HG03460 (cell line): Measurements from ENCODE around the gene SCN4A.

Source experiments
- ATAC-seq: cut with Tn5 transposase; IDR thresholded peaks from one replicate; pipeline ENCODE4 v1.9.1; 2021; ENCODE audit not compliant: unreplicated experiment

Gene SCN4A

DNA sequence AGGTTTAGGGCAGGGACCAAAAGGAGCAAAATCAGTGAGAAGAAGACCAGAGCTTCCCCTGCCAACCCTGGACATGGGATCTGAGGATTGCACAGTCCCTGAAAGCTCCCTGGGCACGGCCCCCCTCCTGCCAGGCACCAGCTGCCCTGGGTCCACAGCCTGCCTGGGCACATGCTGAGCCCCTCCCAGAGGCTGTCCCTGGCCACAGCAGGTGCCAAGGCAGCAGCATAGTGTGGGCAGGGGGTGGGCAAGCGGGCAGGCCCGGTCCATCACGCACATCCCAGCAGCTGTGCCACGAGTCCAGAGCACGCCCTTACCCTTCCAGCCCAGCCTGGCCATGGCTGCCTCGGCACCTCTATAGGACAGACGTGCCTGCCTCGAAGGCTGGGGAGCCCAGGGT lies 12.7 kb downstream of the SCN4A start:
- ATAC-seq: no peak

- ATAC-seq: no peak
Observed at GRCh38 chr17:63956296-63956920, 16.3 kb downstream of the SCN4A start.

DNA sequence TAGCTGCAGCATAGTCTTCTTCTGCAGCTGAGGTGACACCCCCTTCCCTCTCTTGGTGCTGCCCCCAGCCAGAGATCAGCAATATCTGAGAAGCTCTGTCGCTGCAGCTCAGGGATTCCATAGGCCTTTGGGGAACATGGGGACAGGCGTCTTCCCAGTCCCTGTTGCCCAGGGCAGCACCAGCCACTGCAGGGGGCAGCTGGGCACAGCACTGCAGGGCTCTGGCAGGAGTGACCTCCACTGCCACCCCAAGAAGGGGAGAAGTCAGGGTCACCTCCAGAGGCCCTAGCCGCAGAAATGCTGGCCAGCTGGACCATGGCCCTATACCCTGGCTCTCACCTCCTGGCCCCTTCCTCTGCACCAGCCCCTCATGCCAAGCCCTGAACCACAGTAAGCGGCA lies 16.9 kb downstream of the SCN4A start:
- no peak for ATAC-seq

GRCh38 chr17:63955232-63955631 lies 17.5 kb downstream of the SCN4A start:
- no peak for ATAC-seq

GRCh38 chr17:63954402-63955063 lies 18.2 kb downstream of the SCN4A start:
- peak; percentile 59 for ATAC-seq

GRCh38 chr17:63950940-63951907 lies 21.5 kb downstream of the SCN4A start:
- no peak for ATAC-seq

- ATAC-seq: no peak
Observed at GRCh38 chr17:63949576-63950250, 23.0 kb downstream of the SCN4A start.

DNA sequence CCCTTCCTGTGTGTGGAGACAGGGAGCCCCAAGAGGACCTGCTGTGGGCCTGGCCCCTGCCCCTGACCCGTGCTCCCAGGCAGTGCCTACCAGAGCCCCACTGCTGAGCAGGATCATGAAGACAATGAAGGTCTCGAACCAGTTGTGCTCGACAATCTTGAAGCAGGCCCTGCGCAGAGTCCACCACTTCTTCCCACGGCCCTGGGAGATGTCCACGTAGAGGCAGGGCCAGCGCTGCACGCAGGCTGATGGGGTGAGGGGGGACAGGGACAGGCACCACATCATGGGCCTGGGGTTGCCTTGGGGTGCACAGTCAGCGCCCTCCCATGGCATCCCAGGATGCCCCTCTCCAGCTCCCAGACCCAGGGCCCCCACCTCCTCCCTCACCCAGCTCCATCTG lies 24.2 kb downstream of the SCN4A start:
- ATAC-seq: no peak

DNA sequence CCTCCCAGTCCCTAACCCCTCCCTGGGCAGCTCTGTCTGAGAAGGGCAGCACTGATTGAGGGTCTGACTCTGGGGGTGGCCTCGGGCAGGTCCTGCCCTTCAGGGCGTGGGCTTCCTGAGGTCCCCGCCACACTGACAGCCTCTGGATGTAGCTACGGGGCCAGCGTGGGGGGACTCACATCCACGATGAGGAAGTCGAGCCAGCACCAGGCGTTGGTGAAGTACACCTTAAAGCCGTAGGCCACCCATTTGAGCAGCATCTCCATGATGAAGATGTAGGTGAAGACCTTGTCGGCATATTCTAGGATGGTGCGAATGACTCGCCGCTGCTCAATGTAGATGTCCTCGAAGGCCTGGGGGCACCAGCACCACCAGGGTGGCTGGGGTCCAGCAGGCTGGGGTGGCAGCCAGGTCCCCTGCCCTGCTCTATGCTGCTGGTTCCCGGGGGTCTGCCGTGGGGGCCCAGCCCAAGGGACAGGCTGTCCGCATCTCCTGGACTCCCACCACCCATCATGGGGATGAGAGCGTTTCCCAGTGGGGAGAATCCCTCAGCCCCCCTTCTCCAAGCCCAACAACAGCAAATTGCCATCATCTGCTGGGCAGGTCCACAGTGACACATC lies 24.9 kb downstream of the SCN4A start:
- no peak for ATAC-seq

DNA sequence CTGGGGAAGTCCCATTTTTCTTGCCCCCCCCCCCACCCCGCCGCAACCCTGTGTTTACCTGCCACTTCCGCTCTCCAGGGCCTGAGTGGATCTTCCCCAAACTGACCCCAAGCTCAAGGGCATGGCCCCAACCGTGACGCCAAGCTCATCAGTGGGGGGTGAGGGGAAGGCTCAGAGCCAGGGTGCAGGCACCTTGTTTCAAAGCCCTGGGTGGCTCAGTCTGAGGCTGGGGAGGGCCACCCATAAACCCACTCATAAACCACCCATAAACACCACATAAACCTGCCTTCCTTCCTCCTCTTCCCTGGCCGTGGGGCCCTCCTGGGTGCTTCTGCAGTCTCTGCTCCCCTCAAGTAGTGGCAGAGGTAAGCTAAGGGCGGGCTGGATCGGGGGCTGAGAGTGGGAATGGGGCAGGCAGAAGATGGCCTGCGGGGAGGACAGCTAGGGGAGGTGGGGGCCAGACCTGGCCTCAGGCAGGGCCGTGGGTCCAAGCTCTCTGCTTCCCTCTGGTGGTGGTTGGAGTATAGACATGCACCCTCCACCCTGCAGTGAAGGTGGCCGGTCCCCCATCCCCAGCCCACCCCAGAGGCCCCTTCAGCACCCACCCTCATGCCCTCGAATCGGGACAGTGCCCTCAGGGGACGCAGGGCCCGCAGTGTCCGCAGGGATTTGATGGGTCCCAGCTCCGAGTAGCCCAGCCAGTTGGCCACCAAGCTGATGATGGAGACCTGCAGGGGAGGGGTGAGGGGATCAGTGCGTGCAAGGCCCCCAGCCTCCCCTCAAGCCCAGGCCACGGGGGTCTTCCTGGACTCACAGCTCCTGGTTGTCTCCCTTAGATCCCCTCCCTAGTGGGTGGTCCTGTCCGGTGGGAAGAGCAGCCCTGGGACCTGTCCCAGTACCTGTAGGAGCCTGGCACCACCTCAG lies 26.0 kb downstream of the SCN4A start:
- ATAC-seq: peak; percentile 55

DNA sequence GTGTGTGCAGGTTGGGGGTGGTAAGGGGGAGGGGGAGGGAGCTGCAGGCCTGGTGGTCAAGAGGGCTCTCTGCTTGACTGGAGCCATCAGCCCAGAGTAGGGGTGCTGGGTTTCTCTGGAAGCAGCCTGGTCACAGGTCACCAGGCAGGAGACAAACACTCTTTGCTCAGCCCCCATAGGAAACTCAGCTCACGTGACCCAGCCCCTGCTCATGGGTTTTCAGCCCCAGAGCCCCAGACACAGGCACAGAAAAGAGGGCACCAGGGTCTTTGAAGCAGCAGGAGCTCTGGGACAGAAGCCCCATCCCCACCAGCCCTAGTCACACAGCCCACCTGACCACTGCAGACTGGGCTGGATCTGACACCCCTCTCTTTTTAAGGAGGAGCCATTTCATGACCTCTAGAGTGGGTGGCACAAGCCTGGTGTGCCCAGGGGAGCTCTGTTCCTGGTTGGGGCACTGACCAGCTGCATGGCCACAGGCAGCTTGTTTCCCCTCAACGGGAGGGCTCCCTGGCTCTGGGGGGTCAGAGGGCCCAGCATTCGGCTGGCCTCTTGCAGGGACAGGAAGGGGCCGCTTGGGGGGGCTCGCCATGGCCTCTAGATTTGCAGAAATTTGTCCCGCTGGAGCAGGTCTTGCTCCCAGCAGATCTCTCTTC lies 26.8 kb downstream of the SCN4A start:
- ATAC-seq: peak; percentile 41

DNA sequence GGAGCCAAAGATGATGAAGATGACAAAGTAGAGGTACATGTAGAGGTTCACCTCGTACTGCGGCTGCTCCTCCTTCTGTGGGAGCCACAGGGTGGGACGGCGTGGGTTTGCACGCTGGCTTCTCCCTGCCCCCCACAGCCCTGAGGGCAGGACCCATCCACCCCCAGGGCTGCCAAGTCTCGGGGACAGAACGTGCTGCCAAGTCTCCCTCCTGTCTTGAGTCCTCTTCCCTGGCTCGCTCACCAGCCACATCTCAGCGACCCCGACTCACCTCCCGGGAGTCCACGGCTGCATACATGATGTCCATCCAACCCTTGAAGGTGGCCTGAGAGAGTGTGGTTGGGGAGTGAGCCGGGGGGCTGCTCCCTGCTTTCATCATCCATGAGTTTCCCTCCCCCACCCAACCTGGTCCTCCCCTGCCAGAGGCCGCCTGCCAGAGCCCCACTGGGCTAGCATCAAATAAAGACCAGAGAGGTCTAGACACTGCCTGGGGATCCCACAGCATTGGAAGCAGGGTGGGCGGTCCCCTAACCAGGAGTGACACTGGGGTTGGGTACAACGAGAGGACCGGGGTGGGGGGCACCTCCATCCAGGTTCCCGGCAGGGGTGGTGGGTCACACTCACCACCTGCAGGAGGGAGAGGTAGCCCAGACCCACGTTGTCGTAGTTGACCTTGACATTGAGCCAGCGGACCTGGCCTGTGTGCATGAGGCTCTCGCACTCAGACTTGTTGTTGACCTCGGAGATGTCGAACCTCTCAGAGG lies 27.8 kb downstream of the SCN4A start:
- ATAC-seq: no peak

GRCh38 chr17:63943745-63944144 lies 29.0 kb downstream of the SCN4A start:
- ATAC-seq: no peak

DNA sequence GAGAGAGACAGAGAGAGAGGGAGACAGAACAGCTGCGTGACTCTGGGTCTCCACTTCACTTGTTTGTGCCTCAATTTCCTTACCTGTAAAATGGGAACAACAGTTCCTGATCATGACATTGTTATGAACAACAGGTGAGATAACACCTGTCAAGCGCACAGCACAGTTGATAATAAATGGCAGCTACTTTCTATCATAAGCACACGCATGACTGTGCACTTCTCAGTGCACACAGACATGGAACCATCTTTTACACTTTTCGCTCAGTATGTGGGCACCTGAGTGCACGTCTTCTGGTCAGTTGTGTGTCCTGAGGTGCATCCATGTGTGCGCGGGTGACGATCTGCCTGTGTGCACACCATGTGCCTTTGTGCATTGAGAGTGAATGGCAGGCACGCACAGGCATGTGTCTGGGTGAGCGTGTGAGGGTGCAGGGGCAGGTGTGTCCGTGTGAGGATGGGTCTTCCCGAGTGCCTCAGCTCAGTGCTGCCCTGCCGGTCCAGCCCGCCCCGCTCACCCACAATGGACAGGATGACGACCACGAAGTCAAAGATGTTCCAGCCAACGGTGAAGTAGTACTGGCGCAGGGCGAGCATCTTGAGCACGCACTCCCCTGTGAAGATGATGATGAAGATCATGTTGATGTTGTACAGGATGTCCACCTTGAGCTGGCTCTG lies 30.3 kb downstream of the SCN4A start:
- ATAC-seq: no peak

- no peak for ATAC-seq
Observed at GRCh38 chr17:63941751-63942150, 31.0 kb downstream of the SCN4A start.

DNA sequence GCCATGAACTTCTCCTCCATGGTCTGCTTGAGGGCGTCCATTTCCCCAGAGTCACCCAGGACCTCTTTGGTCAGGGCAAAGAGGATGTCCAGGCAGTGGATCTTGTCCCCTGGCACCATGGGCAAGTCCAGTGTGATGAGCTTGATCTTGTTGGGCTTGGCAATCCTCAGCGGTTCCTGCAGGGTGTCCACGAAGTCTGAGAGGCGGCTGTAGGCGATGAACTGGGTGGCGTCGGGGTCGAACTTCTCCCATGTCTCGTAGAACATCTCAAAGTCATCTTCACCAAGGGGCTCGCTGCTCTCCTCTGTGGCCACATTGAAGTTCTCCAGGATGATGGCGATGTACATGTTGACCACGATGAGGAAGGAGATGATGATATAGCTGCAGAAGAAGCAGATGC lies 31.6 kb downstream of the SCN4A start:
- ATAC-seq: no peak

DNA sequence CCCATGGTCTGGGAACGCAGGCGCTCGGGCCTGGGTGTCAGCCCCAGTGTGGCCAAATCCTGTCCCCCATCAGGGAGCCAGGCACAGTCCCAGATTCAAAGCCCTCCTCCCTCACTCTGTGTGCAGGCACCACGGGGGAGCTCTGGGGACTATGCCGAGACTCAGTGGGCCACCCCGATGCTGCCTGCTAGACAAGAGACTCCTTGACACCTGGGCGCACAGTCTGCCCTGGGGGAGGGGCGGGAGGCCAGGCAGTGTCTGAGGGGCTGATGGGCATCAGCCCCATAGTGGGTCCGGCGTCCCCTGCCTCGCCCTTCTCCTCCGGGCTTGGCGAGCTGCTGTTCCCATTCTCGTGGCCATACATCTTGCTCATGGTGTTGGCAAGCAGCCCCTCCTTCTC lies 32.1 kb downstream of the SCN4A start:
- no peak for ATAC-seq

DNA sequence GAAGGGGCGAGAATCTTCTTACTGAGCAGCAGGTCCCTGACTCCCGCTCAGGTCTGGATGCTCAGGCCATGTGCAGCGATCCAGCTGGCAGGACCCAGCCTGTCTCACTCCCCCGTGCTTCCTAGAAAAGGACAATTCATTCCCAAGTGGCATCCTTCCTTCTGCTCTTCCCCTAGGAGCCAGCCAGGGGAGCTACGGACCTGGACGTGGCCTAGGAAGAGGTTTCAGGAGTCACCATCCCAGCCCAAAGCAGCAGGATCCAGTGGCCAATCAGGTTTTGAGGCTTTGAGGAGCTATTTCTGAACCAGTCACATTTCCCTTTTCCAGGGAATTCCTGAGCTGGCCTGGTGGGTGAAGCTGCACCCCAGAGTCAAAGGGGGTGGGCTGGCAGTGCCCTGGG lies 32.8 kb downstream of the SCN4A start:
- ATAC-seq: no peak
